AG09319 (cell line): ENCODE measurements around the gene VPS35L.

Experiments used
- DNase-seq: peaks from one replicate; pipeline ENCODE4 v3.0.0-alpha.2; 2010; ENCODE audit warnings: low read depth; ENCODE audit errors: extremely low read depth
- CTCF ChIP-seq: IDR thresholded peaks from 2 replicates; pipeline ENCODE4 v1.5.1; 2011; ENCODE audit warnings: low read depth, mild to moderate bottlenecking, inconsistent platforms, low read length, moderate library complexity

Gene VPS35L

GRCh38 chr16:19708296-19709205 lies 153.0 kb downstream of the VPS35L start:
- DNase-seq = no peak
- no peak for TF ChIP-seq CTCF

DNA sequence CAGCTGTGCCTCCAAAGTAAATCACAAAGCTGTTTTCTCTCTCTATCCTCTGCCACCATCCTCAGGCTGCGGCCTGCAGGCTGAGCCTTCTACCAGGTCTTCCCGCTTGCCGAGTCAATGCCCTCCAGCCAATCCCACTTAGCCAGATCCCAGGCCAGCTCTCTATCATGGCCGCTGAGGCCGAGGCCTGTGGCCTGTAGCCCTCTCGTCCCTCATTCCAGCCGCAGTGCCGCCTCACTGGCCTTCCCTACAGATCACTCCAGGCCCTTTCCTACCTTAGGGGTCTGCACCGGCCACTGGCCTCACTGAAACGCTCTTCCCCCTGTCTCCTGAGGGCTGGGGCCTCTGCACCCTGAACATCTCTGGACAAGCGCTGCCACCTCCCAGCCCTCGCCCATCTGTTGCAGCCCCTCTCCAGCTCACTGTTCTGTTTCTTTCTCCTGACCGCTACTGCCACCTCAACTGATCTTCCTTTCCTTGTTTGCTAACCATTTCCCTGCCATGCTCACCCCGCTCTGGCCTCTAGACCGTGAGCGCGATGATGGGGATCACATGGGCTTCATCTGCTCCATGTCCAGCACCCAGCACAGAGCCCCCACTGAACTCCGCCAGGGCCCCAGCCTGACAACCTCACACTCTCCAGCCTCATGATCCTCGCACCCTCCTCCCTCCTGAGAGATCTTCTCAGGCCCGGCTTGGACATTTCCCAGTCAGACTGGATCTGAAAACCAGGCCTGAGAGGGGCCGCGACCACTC lies 154.1 kb downstream of the VPS35L start:
- no peak for DNase-seq
- no peak for TF ChIP-seq CTCF

DNA sequence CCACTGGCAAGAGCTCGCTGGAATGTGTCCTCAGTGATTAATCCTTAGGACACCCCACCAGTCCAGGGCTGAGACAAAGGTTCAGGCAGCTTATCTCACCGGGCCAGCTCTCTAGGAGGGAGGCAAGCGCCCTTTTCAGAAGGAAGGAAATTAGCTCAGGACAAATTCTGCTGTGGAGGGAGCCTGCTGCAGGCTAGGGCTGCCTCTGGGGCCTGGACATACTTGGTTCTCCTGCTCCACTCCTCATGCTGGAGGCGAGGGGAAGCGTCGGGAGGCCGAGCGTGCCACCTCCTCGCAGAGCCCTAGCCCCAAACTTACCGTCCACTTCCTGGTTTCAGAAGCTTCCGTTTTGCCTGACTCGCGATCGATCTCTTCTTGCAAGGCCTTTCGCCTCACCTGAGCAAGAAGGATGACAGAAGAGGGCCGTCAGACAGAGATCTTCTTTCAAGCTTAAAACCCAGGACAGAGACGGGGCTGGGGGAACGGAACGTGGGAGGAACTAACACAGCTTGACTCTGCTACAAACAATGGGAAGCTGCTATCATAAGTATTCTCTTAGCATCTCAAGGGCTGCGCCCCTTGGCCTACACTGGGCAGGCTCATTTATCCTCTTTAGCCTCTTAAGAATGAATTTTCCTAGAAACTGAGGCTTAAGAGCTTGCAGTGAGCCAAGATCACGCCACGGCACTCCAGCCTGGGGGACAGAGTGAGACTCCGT lies 154.8 kb downstream of the VPS35L start:
- TF ChIP-seq CTCF = no peak
- DNase-seq = no peak

- no peak for DNase-seq
- no peak for TF ChIP-seq CTCF
Measured at GRCh38 chr16:19710991-19711545, 155.6 kb downstream of the VPS35L start.

GRCh38 chr16:19711643-19712042 lies 156.1 kb downstream of the VPS35L start:
- no peak for TF ChIP-seq CTCF
- no peak for DNase-seq

DNA sequence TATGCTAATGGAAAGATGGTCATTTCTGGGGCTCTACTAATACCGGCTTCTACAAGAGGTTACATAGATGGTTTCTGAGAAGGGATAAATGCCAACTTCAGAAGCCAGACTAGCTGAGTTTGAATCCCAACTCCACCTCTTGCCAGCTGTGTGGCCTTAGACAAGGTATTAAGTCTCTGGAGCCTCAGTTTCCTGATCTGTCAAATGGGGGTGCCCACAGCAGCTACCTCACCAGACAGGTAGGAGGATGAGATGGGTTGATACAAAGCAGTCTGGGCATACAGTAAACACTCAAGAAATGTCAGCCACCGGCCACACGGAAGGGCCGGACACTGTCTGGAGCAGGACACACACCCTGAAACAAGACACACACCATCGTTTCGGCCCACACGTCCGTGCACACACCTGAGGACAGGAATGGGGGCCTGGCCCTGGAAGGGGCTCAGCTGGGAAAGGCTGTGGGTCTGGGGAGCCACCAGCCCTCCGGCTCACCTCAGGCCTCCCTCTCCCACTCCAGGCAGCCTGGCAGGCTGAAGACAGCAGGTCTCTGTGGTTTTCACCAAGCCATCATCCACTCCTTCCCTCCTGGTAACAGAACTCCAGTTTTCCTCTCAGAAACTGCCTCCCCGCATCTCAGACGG lies 157.0 kb downstream of the VPS35L start:
- DNase-seq = no peak
- no peak for TF ChIP-seq CTCF
